ENCODE data around the gene NF1. TPM values are rescaled to one million over a fixed set of nuclear protein-coding genes. Genes with fewer than 3 reads are reported as not detected.

Gene NF1
- total and polyA plus RNA-seq, 2 of the 13 experiments (the other 11 are each of a cell fraction or from before 2014, with no cell fraction given): 21.5 to 26.5 TPM

- FAIRE-seq: no peak
- CTCF ChIA-PET (ENCODE audit: low intra/inter-chr PET ratio, low total read pairs): no interaction called here
- BruUV-seq (replicated peaks): no TSS peak
- Histone ChIP-seq H3K27ac (ENCODE audit: extremely low read length, insufficient read depth, low read length) (no peak overlapping the region), H3K36me3 (replicated peaks in 1 of 2; ENCODE audit: control insufficient read depth in 1 of 2, insufficient read depth in 2 of 2, low read length in 2 of 2) (peaks cover 2 to 12% of the 10 kb centered on the region in 2 experiments; a peak in 2 of 5 replicates), H3K27me3 (ENCODE audit: control insufficient read depth in 1 of 2, insufficient read depth in 2 of 2, low read length in 2 of 2) (no peaks in the 10 kb centered on the region), H3K4me2 (ENCODE audit: low read depth, low read length) (no peak overlapping the region), H4K20me1 (ENCODE audit: insufficient read depth, low read length) (no peaks in the 10 kb centered on the region), H2AFZ (ENCODE audit: low read length) (no peak overlapping the region), H3K4me3 (replicated peaks in 1 of 3; ENCODE audit: insufficient read depth in 1 of 3, low read depth in 2 of 3, low read length in 3 of 3) (no peak overlapping the region), H3K9ac (ENCODE audit: insufficient read depth, low read depth, low read length) (no peak overlapping the region), H3K79me2 (ENCODE audit: insufficient read depth, low read length) (peaks cover 14% of the 10 kb centered on the region), H3K4me1 (ENCODE audit: insufficient read depth, low read length) (peaks cover 20% of the 10 kb centered on the region), H3K9me3 (ENCODE audit: low read length) (no peaks in the 10 kb centered on the region; the same call in 1 of the 2 replicates)
- intact Hi-C loops (cut with micrococcal nuclease; ENCODE audit: unreplicated experiment): no loop called here
- ATAC-seq: no peak; the same call in 2 of the 3 replicates
- POLR2A ChIA-PET: no interaction called here
- WGBS (ENCODE audit: low lambda C conversion rate): 50% methylated on average over 3 of the region's 3 CpGs
- in situ Hi-C loops (cut with HindIII; ENCODE audit: extremely low pct_ligation_motif_present, low pct_unique_long_range_greater_than_20kb): no loop called here
- no peak for DNase-seq (ENCODE audit: low spot score)
- TF ChIP-seq ZNF331 (CRISPR knock-in tag; IDR thresholded peaks at IDR 0.05) (no peak), ZFP1 (CRISPR knock-in tag; IDR thresholded peaks at IDR 0.05) (no peak), EED (CRISPR knock-in tag; IDR thresholded peaks at IDR 0.05) (no peak), TIGD3 (CRISPR knock-in tag; IDR thresholded peaks at IDR 0.05; ENCODE audit: borderline replicate concordance) (no peak), POGK (CRISPR knock-in tag; conservative IDR thresholded peaks at IDR 0.05) (no peak), RBM39 (IDR thresholded peaks at IDR 0.05; ENCODE audit: low read depth, low read length, poor library complexity, severe bottlenecking) (no peak), ZBTB40 (IDR thresholded peaks at IDR 0.05) (no peak), ZBTB40 (CRISPR knock-in tag; IDR thresholded peaks at IDR 0.05) (no peak), ZNF557 (CRISPR knock-in tag; IDR thresholded peaks at IDR 0.05) (no peak), ZNF513 (CRISPR knock-in tag; conservative IDR thresholded peaks at IDR 0.05) (no peak)
Measured at GRCh38 chr17:31147507-31148202, 52.9 kb downstream of the NF1 start.
